Fibroblast of lung (primary cell): ENCODE results near the gene ENTPD3.

Source experiments
- CTCF ChIP-seq, 2 donors: IDR thresholded peaks in 1 of 2; conservative IDR thresholded peaks in 1 of 2; 1 replicate in 1 of 2; 2 replicates in 1 of 2; pipeline ENCODE4 v1.5.1; 2011 to 2012; ENCODE audit warnings: low read length in 2 of 2, control low read depth in 1 of 2, inconsistent platforms in 1 of 2, low read depth in 1 of 2, mild to moderate bottlenecking in 1 of 2
- EZH2 ChIP-seq: IDR thresholded peaks from 2 replicates; pipeline ENCODE4 v1.5.1; 2012; ENCODE audit warnings: low read length, control low read depth, mild to moderate bottlenecking; ENCODE audit errors: missing control alignments

- TF ChIP-seq CTCF (conservative IDR thresholded peaks at IDR 0.05 in 1 of 2, IDR thresholded peaks at IDR 0.05 in 1 of 2; ENCODE audit: low read depth in 1 of 2, low read length in 2 of 2) (no peak), EZH2 (no peak)
These were observed 46.3 kb upstream of the ENTPD3 start for GRCh38 chr3:40340541-40341170.
